Hindlimb muscle (tissue), 1 donor: Measurements from ENCODE around the gene HS3ST5. TPM values are rescaled to one million over a fixed set of nuclear protein-coding genes. Genes with fewer than 3 reads are reported as not detected.
"Not testable (repeated sequence)": the region's sequence is repeated elsewhere in the genome, so short reads cannot be mapped to it uniquely, and the experiment has no call there.

Source experiments
- DNase-seq: peaks from one replicate; pipeline ENCODE4 v3.0.0-alpha.2; 2013
- polyA plus RNA-seq: library from polyadenylated mRNA; unstranded; fragments of 120-200 nt; gene quantifications from one replicate; pipeline ENCODE4 v1.2.1, GENCODE V29; 2013; ENCODE audit not compliant: insufficient read length

HS3ST5 gene
- polyA plus RNA-seq, 1 donor: 0.72 TPM

DNA sequence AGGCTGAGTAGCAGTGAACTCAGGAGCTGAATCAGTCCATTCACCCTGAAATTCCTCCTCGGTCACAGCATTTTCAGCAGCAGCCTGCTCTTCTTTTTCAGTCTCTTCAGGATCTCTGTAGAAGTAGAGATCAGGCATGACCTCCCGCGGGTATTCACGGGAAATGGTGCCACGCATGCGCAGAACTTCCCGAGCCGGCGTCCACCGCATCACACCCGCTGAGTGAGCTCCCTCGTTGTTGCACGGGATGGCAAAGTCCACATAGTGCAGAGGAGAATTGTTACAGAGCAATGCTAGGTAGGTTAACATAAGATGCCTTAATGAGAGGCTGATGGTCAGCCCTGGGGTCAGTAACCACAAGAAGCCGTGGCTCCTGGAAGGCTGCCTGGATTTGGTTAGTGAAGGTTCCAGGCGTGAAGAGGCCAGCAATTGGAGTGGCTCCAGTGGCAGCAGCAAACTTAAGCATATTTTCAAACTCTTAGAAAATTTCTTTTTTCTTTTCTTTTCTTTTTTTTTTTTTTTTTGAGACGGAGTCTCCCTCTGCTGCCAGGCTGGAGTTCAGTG is 258.4 kb downstream of the HS3ST5 start:
- no peak for DNase-seq

DNA sequence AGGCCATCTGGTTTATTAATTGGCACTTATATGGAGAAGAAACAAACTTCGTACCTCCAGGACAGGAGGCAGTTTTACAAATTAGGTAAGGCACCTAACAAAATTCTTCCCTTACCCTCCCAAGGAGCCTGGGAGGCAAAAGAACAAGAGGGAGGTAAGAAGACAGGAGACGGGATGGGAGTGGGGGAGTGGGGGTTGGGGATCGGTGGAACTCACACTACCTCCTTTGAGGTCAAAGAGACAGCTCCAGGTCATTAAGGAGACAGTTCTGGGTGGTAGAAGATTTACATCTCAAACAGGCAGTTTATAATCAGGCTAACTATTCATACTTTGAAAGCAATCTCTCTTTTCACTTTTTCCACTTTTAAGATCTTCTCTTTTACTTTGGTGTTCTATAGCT is 259.6 kb downstream of the HS3ST5 start:
- DNase-seq: no peak

DNA sequence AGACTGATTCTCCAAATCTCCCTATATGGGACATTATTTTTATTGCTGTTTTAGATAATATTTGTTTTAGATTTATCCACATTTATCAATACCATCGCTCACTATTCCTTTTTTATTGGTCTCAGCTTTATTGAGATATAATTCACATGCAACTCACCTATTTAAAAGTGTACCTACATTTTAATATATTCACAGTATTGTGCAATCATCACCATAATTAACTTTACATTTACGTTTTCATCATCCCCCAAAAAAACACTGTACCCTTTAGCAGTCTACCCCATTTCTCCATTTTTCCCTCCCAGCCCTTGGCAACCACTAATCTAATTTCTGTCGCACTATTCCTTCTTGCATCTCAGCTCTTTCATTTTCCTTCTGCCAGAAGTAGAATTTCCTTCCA is 261.1 kb downstream of the HS3ST5 start:
- DNase-seq: no peak

DNA sequence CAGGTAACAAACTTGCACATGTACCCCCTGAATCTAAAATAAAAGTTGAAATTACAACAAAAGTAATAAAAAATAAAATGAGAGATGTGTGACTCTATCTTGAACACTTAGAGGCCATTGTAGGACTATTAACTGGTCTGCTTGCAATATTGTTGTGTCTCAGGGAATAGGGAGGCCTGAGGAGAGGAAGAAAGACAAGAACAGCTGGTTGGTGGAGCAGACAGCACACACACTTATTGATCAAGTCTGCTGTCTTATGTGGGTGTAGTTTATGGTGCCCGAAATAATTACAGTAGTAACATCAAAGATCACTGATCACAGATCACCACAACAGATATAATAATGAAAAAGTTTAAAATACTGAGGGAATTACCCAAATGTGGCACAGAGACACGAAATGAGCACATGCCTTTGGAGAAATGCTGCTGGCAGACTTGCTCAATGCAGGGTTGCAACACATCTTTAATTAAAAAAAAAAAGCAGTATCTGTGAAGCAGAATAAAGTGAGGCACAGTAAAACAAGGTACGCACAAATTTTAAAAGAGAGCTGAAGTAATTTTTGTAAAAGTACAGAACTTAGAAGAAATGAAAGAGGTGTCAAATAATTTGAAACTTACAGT is 261.8 kb downstream of the HS3ST5 start:
- no peak for DNase-seq

DNA sequence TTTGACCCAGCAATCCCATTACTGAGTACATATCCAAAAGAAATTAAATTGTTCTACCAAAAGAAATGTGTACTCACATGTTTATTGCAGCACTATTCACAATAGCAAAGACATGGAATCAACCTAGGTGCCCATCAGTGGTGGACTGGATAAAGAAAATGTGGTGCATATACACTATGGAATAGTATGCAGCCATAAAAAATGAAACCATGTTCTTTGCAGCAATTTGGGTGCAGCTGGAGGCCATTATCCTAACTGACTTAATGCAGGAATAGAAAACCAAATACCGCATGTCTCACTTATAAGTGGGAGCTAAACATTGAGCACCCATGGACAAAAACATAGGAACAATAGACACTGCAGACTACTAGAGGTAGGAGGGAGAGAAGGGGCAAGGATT is 262.4 kb downstream of the HS3ST5 start:
- DNase-seq: not testable (repeated sequence)

DNA sequence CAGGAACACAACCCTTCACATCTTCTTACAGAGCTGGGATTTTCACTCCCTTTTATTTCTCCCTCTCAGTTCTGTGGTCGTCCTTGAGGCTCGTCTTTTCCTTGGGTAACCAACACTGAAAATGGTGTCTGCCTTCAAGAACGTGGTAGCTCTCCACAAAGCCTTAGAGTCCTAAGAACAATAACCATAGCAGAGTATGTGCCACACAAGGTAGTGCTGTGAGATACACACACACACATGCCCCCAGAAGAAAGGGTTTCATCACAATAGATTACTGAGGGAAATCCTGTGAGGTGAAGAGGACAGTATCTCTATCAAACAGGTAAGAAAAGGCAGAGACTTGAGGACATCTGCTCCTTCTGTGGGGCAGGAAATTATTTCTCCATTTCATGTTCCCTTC is 267.0 kb downstream of the HS3ST5 start:
- DNase-seq: no peak

DNA sequence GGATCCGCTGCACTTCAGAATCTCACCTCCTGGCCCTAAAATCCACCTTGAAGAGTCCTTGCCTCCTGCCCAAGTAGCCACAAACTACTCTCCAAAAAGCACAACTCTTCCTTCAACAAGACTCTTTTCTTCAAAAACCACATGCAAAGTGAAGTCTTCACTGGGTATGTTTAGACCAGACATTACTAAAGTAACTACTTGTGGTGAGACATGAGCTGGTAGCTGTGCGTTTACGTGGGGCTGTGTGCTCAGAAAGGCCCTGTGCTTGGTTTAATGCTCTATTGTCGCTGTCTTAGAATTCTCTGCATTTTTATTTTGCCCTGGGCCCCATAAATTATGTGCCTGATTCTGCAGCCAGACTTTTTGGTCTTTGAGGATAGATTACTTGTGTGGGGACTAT is 267.5 kb downstream of the HS3ST5 start:
- no peak for DNase-seq

DNA sequence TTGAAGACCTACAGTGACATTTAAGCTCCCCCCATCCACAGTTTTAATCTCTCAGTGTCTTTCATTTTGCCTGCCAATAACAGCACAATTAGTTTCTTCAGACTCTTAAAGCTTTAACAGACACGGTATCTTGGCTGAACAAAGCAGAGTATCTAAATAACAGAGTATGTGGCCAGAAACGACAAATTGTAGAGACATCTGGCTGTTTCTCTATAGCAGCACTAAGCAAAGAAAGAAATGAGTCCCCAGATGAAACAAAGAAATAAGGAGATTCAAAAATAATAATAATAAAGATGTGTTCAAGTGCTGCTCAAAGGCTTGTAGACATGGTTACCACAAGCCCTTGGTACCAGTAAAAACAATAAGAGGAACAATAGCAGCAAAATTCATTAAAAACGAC is 274.1 kb downstream of the HS3ST5 start:
- peak; percentile 61 for DNase-seq

DNA sequence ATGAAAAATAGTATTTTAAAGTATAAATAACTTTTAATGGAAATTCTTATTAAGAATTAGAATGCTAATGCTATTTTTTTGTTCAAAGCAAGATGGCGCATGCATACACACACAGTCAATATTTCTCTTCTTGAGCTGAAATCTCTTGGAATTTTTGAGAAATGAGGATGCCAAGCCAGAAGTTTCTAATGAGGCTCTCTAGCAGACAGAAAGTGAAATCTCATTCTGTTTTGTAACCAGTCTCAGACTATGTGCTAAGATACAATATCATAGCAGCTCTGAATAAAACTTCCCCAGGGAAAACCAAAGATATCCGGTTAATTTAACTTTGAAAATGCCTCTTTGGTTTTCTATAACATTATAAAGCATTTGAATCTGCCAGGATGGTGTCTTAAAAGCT is 274.7 kb downstream of the HS3ST5 start:
- peak; percentile 59 for DNase-seq

DNA sequence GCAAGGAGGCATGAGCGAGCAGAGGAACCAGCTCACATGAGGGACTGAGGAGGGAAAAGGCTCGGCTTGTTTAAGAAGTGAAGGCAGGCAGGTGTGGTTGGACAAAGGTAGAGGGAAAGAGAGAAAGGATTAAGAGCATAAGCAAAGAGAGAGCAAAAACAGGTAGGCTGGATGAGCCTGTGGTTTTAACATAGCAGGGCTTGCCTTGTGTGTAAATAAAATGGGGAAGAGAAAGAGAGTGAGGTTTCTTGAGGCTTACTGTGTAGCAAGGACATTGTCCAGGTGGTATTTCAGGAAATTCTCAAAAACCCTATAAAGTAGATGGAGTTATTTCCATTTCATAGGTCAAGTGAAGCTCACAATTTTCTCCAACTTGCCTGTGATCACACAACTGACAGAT is 278.0 kb downstream of the HS3ST5 start:
- DNase-seq: no peak

DNA sequence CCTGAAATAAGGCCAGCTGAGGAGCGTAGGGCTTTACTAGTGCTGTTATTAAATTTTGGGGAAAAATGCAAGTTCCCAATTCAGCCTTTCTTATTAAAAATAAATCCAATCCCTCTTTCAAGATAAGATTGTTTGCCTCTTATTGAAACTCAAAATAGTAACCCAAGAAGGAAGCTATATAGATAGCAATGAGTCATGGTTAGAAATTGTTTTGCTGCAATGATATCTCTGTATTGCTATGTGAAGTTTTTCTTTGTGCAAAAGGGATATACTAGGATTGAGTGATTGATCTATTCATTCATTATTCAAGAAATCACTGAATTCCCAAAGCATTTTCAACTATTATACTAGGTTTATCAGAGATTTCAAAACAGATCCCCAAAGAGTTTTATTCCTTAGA is 278.9 kb downstream of the HS3ST5 start:
- DNase-seq: no peak

DNA sequence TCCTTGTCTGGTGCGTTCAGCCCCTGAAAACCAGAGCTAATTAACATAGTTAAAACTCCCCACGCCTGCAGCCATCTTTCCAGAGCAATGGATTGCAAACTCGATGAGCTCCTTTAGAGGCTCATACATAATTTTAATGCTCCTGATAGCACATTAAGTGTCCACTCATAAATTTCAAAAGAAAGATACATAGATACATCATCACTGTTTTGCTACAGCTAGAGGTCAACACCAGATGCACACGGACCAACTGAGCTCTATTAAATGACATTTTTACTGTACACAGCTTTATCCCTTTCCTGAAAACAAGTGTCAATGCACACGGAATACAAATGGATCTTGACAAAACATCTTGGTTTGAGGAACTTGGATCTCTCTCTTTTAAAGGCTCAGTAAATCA is 280.6 kb downstream of the HS3ST5 start:
- DNase-seq: no peak

DNA sequence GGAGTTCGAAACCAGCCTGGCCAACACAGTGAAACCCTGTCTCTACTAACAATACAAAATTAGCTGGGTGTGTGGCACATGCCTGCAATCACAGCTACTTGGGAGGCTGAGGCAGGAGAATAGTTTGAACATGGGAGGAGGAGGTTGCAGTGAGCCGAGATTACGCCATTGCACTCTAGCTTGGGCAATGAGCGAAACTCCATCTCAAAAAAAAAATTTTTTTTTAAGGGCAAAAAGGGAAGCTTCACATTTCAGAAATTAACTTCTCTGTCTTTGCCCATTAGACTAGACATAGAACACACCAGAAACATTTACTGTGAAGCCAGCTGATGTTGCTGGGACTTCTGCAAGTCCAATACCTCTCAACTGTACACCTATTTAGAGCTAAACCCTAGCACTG is 281.1 kb downstream of the HS3ST5 start:
- no peak for DNase-seq

DNA sequence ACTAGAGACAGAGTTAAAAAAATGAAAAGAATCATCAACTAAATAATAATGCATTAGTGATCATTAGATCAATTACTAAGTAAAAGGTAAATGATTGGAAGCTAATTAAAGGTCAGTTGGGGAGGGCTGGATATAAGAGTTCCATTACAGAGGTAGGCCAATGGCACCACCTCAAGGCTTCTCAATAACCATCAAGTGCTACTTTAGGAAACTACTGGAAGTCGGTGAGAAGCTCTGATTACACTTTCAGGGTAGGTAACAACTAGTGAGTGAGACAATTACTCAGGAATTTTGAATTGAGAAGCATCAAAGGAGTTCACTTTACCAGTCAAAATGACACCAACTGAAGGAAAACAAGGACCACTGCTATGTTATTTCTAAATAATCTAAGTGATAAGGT is 281.7 kb downstream of the HS3ST5 start:
- no peak for DNase-seq

DNA sequence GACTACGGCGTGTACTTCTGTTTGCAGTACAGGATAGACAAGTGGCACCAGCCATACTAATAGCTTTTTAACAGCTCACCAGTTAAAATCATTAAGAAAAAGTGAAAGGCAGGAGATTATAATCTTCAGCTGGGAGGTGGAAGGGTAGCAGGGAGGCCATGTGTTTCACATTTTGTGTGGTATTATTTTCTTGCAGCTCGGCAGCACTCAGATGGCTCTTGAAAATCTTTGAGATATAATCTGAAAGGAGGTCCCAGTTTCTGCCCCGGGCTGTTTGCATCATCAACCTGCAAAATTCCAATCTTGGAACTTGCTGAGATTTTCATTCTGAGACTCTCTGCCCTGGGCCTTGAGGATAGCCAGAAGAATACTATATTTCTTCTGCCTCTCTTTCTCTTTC is 284.4 kb downstream of the HS3ST5 start:
- DNase-seq: no peak

DNA sequence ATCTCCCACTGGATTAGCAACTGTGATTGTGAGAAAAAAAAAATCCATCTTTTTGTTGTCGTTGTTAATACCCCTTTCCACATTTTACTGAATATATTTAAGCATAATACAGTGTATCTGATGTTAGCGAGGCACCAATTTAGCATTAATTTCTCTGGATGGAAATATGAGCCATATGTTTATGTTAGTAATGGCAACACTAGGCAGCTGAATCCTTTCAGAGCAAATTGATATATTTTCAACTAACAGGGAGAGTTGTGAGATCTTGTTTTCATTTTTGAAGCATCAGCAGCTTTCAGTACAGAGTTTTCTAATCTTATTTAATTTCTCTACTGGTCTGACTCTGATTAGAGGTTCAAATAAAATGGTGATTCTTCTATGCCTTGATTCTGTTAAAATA is 287.1 kb downstream of the HS3ST5 start:
- no peak for DNase-seq

DNA sequence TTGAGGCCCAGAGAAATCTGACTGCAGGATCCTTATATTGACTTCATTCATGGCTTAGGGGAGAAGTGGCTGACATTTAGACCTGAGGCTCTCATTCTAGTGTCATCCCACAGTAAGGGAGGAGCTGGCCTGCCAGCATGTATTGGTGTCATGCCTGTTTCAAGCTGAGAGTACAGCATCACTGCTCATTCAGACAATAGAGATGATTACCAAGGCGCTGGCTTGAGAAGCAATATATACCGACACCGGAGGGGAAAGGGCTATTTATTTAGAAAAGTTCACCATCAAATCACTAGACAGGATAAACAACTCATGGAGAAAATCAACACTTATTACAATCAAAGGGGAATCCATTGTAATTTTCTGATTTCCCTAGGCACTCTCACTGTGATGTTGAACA is 287.5 kb downstream of the HS3ST5 start:
- DNase-seq: no peak

DNA sequence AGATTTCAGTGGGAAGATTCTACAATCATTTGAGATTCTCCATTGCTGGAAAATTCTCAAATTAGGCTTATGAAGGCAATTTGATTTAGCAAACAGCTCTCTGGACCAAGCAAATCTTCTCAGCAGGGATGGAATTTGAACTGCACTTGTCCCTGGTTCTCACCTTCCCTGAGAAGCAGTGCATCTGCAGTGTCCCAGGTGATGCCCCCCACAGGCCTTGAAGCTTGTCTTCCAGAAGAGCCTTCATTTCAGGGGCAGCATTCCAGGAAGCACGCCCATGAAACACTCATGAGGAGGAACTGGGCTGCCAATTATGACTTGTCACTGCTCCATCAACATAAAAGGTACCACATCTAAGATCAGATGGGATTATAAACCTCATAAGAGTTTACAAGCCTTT is 289.0 kb downstream of the HS3ST5 start:
- no peak for DNase-seq

DNA sequence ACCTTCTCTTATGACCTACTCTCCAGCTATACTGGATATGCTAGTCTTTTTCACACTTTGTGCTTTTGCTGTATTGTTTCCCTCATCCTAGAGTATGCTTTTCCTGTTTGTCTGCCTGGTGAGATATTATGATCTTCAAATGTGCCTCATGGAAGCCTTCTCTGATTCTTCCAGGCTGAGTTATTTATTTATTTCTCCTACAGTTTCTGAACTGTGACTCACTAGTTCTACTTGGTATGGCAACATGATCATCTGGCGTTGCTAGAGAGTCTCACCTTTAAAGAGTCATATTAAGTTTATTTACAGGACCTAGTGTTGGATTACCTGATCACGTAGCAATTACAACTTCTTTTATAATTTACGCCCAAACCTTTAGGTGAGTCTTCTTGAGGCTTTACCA is 290.7 kb downstream of the HS3ST5 start:
- DNase-seq: no peak

DNA sequence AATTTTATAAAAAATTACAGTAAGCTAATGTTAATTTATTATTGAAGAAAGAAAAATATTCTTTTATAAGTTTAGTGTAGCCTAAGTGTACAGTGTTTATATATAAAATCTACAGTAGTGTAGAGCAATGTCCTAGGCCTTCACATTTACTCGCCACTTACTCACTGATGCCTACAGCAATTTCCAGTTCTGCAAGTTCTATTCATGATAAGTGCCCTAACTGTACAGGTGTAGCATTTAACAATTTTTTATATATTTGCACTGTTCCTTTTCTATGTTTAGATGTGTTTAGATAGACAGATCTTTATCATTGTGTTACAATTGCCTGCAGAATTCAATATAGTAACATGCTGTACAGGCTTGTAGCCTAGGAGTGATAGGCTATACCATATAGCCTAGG is 291.8 kb downstream of the HS3ST5 start:
- DNase-seq: no peak

DNA sequence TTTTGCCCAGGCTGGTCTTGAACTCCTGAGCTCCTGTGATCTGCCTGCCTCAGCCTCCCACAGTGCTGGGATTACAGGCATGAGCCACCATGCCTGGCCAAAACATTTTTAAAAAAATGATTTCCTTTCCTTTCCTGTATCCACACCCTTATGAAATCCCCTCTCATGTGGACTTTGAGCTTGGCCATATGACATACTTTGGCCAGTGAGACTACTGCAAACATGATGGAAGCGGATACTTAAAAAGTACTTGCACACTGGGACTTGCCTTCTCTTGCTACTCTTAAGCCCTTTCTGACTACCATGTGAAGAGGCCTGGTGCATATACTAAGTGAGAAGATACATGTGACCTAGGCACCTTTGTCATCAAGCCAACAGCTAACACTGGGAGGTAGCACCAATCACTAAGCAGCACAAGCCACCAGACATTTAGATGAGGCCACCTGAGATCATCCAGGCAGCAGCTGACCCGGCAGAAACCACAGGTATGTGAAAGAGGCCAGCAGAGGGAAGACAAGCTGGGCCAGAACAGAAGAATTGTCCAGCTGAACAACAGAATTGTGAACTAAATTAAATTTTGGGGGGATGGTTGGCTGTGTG is 293.4 kb downstream of the HS3ST5 start:
- DNase-seq: no peak

DNA sequence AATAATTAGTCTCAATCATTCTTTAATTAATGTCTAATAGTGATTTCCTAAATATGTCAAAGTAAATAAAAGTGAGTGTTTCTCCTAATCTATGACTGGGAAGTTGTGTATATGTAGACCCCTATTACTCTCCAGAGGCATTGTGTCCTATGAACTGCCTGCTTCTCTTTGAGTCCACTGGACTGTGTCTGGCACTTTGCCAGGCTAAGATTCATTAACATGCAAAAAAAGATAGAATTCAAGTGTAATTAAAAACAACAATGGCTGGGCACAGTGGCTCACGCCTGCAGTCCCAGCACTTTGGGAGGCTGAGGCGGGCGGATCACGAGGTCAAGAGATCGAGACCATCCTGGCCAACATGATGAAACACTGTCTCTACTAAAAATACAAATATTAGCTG is 298.3 kb downstream of the HS3ST5 start:
- not testable (repeated sequence) for DNase-seq

DNA sequence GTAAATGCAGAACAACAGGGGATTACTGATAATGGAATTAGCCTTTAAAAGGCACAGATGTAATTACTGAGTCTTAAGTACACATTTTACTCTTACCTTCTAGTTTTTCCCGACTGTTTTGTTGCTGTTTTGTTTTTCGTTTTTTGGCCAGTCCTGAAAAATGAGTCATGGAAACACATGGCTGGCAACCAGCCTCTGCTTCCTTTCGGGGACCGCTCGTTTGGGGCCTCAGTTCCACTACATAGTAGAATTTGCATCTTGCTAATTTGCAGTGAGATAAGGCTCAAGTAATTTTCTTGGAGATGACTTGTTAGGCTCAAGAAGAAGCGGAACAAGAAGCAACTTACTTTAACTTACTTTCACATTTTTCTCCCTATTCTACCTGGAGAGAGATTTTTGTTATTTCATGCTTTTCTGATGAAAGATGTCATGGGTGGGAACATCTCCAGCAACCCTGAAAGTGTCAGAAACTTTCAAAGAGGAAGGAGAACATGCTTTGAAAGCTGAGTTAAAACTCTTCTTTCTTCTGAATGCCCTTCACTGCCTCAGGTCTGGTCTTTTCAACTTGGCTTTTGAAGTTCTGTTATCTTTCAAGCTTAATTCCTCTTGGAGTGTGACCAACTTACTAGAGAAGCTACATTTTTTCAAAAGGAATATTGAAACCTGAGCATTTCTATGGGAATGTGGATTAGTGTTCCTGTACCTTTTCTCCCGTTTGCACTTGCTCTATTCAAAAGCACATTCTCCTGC is 300.4 kb downstream of the HS3ST5 start:
- peak; percentile 45 for DNase-seq

DNA sequence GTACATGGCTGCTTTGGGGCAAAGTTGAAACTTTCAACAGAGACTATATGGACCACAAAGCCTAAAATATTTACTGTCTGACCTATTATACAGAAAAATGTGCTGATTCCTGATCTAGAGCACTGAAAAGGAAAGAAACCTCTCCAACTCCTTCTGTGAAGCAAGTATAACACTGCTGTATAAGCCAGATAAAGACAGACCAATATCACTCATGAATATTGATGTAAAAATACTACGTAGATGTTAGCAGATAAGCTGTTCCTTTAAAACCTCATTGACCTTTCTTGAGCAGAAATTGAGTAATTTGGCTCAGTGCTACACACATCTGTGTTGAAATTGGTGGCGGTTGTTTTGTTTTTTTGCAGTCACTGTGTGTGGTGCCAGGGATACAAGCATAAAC is 302.0 kb downstream of the HS3ST5 start:
- no peak for DNase-seq
